BLaER1 treated with 17β-estradiol and CSF1 and Interleukin-3, amounts not matched to agents 10 nM and 100 nM (cell line): ENCODE measurements around the gene CASP7.
"Not testable (repeated sequence)": the region's sequence is repeated elsewhere in the genome, so short reads cannot be mapped to it uniquely, and the experiment has no call there.

Source experiments
- H3K27ac ChIP-seq, 11 experiments: shearing (Covaris generic); formaldehyde crosslinking; 2 replicates each; pipeline ENCODE4 v1.8.1; 2022
- H3K27me3 ChIP-seq, 11 experiments: shearing (Covaris generic); formaldehyde crosslinking; 2 replicates each; pipeline ENCODE4 v1.8.1; 2022
- H3K36me3 ChIP-seq, 11 experiments: shearing (Covaris generic); formaldehyde crosslinking; 2 replicates each; pipeline ENCODE4 v1.8.1; 2022
- H3K4me1 ChIP-seq, 10 experiments: shearing (Covaris generic); formaldehyde crosslinking; 2 replicates each; pipeline ENCODE4 v1.8.1; 2022
- H3K4me2 ChIP-seq, 11 experiments: shearing (Covaris generic); formaldehyde crosslinking; 2 replicates each; pipeline ENCODE4 v1.8.1; 2022
- H3K4me3 ChIP-seq, 10 experiments: shearing (Covaris generic); formaldehyde crosslinking; 2 replicates each; pipeline ENCODE4 v1.8.1; 2022
- H3K9ac ChIP-seq, 11 experiments: shearing (Covaris generic); formaldehyde crosslinking; 2 replicates each; pipeline ENCODE4 v1.8.1; 2022
- H3K9me3 ChIP-seq, 11 experiments: shearing (Covaris generic); formaldehyde crosslinking; replicated peaks in 1 of 11; 2 replicates each; pipeline ENCODE4 v1.8.1; 2022
- H4K20me1 ChIP-seq, 11 experiments: shearing (Covaris generic); formaldehyde crosslinking; 2 replicates each; pipeline ENCODE4 v1.8.1; 2022
- Cebpa-rat ChIP-seq, 11 experiments: shearing (Covaris generic); IDR thresholded peaks; 2 replicates each; pipeline ENCODE4 v1.8.1; 2022

CASP7 gene

DNA sequence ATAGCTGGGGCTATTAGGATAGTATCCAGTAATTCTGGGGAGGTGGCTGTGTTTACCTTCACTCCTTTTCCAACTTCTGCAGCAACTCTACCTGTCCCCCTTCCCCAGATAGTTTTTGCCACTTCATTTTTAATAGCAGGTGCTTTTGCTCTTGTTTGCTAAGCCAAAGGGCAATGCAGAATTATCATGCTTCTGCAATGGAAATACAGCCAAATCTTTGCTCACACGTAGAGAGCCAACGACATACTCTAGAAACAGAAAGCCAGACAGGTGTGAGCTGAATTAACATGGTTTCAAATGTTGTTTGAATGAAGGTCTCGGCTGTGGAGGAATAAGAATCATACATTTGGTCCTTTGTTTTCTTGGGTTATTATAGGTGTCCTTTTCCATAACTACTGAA is 86.2 kb downstream of the CASP7 start:
- no peaks in the 10 kb centered on the region for H3K27me3 ChIP-seq
- H4K20me1 ChIP-seq, result no peaks in the 10 kb centered on the region
- no peak overlapping the region for H3K4me2 ChIP-seq
- no peak for TF ChIP-seq Cebpa-rat (IDR thresholded peaks at IDR 0.05)
- no peak overlapping the region for H3K4me3 ChIP-seq
- no peak overlapping the region for H3K27ac ChIP-seq
- H3K9me3 ChIP-seq, result peaks cover 13 to 18% (median 17%) of the 10 kb centered on the region in 11 experiments; a peak in 21 of 22 replicates
- no peak overlapping the region for H3K9ac ChIP-seq
- no peaks in the 10 kb centered on the region for H3K4me1 ChIP-seq
- H3K36me3 ChIP-seq, result no peaks in the 10 kb centered on the region

DNA sequence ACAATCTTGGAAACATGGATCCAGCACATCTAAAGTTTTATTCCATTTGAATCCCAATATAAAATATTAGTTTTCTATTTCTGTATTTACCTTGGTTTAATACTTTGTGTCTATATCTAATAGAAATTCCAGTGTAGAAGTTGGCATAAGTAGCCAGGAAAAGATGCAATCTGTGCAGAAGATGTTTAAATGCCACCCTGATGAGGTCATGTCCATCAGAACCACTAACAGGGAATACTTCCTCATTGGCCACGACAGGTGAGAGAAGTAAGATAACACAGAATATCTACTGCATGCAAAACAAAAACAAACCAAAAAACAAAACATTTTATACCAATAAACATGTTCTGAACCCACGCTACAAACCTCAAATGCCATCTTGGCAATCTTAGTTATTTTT is 87.5 kb downstream of the CASP7 start:
- Histone ChIP-seq H3K27ac (no peak overlapping the region), H3K4me3 (no peak overlapping the region), H3K4me2 (no peak overlapping the region), H3K9ac (no peak overlapping the region), H3K4me1 (no peaks in the 10 kb centered on the region), H3K36me3 (no peaks in the 10 kb centered on the region), H4K20me1 (no peaks in the 10 kb centered on the region), H3K27me3 (no peaks in the 10 kb centered on the region), H3K9me3 (peaks cover 13 to 18% (median 17%) of the 10 kb centered on the region in 11 experiments; a peak in 21 of 22 replicates)
- TF ChIP-seq Cebpa-rat (IDR thresholded peaks at IDR 0.05), result no peak

- no peak overlapping the region for H3K9ac ChIP-seq
- no peak for TF ChIP-seq Cebpa-rat (IDR thresholded peaks at IDR 0.05)
- H3K27me3 ChIP-seq, result no peaks in the 10 kb centered on the region
- H3K4me1 ChIP-seq, result no peaks in the 10 kb centered on the region
- no peak overlapping the region for H3K4me3 ChIP-seq
- H3K9me3 ChIP-seq, result no peaks in the 10 kb centered on the region
- H3K27ac ChIP-seq, result no peak overlapping the region
- H3K36me3 ChIP-seq, result no peaks in the 10 kb centered on the region
- no peaks in the 10 kb centered on the region for H4K20me1 ChIP-seq
- H3K4me2 ChIP-seq, result no peak overlapping the region
These were observed 90.6 kb downstream of the CASP7 start for GRCh38 chr10:113770346-113770745.

- not testable (repeated sequence) for H3K27ac ChIP-seq, H4K20me1 ChIP-seq, H3K36me3 ChIP-seq, H3K4me1 ChIP-seq, H3K4me3 ChIP-seq, H3K27me3 ChIP-seq, H3K9me3 ChIP-seq, H3K9ac ChIP-seq, H3K4me2 ChIP-seq
These were observed 91.4 kb downstream of the CASP7 start for GRCh38 chr10:113771131-113771530.

- H3K27me3 ChIP-seq, result no peaks in the 10 kb centered on the region
- H3K4me2 ChIP-seq, result no peak overlapping the region
- no peak for TF ChIP-seq Cebpa-rat (IDR thresholded peaks at IDR 0.05)
- no peaks in the 10 kb centered on the region for H3K36me3 ChIP-seq
- no peaks in the 10 kb centered on the region for H3K9me3 ChIP-seq
- no peak overlapping the region for H3K27ac ChIP-seq
- H3K9ac ChIP-seq, result no peak overlapping the region
- no peaks in the 10 kb centered on the region for H3K4me1 ChIP-seq
- no peaks in the 10 kb centered on the region for H4K20me1 ChIP-seq
- H3K4me3 ChIP-seq, result no peak overlapping the region
These were observed 96.1 kb downstream of the CASP7 start for GRCh38 chr10:113775686-113776294.

- no peaks in the 10 kb centered on the region for H3K36me3 ChIP-seq
- no peak overlapping the region for H3K4me3 ChIP-seq
- no peak overlapping the region for H3K27ac ChIP-seq
- no peaks in the 10 kb centered on the region for H3K27me3 ChIP-seq
- no peaks in the 10 kb centered on the region for H3K9me3 ChIP-seq
- TF ChIP-seq Cebpa-rat (IDR thresholded peaks at IDR 0.05), result no peak
- no peaks in the 10 kb centered on the region for H4K20me1 ChIP-seq
- H3K4me1 ChIP-seq, result no peaks in the 10 kb centered on the region
- no peak overlapping the region for H3K9ac ChIP-seq
- no peak overlapping the region for H3K4me2 ChIP-seq
These were observed 96.8 kb downstream of the CASP7 start for GRCh38 chr10:113776553-113776952.
